ENCODE measurements around the gene ARHGDIB. TPM values are rescaled to one million over a fixed set of nuclear protein-coding genes. Genes with fewer than 3 reads are reported as not detected.

The ARHGDIB gene
- total RNA-seq, 3 donors from 2014 or later = 241 to 278 (median 247) TPM

DNA sequence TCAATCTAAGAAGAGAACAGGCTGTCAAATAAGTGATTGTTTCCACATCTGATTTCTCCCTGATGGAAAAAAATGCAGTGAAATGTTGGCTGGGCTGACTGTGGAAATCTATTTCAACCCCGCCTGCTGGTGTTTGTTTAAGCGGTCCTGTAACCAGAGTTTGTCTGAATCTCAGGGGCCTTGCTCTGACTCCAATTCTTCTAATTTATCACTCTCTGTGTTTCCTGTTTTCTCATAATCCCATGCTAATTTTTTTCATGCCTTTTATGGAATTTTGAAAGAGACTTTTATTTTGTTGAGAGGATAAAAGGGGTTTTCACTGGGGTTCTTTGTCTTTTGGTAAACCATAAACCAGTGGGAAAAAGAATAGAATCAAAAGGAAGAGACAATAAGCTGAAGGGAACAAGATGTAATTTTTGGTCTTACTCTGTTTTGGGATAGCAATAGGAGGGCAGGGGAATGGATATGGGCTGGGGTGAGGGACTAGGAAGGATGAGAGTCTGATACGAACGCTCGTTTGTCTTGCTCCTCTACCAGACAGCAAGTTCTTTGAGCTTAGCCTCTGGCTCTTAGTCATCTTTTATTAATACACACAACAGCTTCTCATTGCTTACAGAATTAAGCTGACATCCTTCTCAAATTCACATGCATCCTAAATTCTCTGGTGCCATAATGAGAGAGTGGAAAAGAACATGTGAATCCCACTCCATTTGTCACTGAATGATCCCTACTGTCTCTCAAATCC lies 67.7 kb downstream of the ARHGDIB start:
- Mint-ChIP-seq H3K4me1 (ENCODE audit: low read depth) (no peaks in the 10 kb centered on the region), H3K27me3 (ENCODE audit: low read depth) (no peaks in the 10 kb centered on the region), H3K4me3 (no peak overlapping the region), H3K9me3 (no peaks in the 10 kb centered on the region), H3K36me3 (ENCODE audit: insufficient read depth) (no peaks in the 10 kb centered on the region)
- no peak for DNase-seq
- ATAC-seq = no peak

DNA sequence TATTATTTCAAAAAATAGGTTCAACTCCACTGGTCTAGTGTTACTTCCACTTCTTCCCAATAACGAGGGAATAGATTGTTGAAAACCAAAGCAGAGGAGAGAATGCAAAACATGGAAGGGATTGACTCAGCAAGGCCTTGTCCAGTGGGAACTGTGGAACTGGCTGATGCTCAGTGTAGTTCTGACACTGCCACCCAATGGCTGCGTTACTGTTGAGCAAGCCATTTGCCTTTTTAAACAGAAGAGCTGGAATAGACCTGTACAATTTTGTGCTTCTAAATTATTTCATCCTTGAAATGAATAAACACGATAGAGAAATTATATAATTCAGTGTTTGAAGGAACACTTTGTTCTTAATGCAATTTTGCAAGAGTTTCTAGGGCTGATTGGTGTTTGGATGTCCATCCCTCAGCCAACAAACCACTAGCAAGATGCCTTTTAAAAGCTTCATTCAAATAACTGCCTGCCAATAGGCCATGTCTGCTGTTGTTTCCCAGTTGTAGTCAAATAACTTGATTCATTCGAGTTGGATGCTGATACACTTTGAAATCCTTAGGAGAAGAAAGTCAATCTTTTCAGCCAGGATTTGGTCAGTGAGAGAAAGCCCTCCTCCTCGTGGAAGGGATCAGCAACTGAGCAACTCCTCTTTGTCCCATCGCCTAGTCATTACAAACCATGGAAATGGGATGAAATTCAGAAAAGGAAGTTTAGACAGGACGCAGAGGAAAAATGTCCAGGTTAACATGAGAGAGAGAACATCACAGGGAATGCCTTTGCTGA lies 68.5 kb downstream of the ARHGDIB start:
- ATAC-seq (no peak), DNase-seq (no peak)
- no peak overlapping the region for H3K4me3 Mint-ChIP-seq
- H3K36me3 Mint-ChIP-seq (ENCODE audit: insufficient read depth) = no peaks in the 10 kb centered on the region
- peaks cover 2% of the 10 kb centered on the region for H3K27me3 Mint-ChIP-seq (ENCODE audit: low read depth)
- no peaks in the 10 kb centered on the region for H3K4me1 Mint-ChIP-seq (ENCODE audit: low read depth)
- no peaks in the 10 kb centered on the region for H3K9me3 Mint-ChIP-seq

Other genes starting within 250 kb of the ARHGDIB start
- gene WBP11, start 158.1 kb downstream of the ARHGDIB start, total RNA-seq = 100 to 1,000 TPM; 133 to 146 (median 140) TPM
- 1 to 10 TPM; 1.4 to 2.4 (median 1.6) TPM for gene C12orf60, start 157.9 kb downstream of the ARHGDIB start, total RNA-seq
- not detected for gene SMCO3, start 147.4 kb downstream of the ARHGDIB start, total RNA-seq
- not detected for gene ART4, start 118.1 kb downstream of the ARHGDIB start, total RNA-seq
- gene MGP, start 75.7 kb downstream of the ARHGDIB start, total RNA-seq = under 1 TPM in 2 of 3 donors, not detected in 1; 0.52 to 0.55 TPM
- gene ERP27, start 23.1 kb downstream of the ARHGDIB start, total RNA-seq = under 1 TPM; 0.24 to 0.35 (median 0.25) TPM
- not detected for gene PDE6H, start 11.4 kb upstream of the ARHGDIB start, total RNA-seq

Data from activated T-cell treated with anti-CD3 and anti-CD28 coated beads, Interleukin-2, amount 50 U/mL, for 4 hours (primary cell).